Stimulated activated CD4-positive, alpha-beta T cell treated with anti-CD3 and anti-CD28 coated beads, Interleukin-4, amount 100 ng/mL, for 48 hours (primary cell): Measurements from ENCODE around the gene SORT1.

Experiments used
- DNase-seq, 2 donors: peaks; one replicate each; pipeline ENCODE4 v3.0.0-alpha.2; 2020; ENCODE audit warnings: low read depth in 2 of 2

Gene SORT1

GRCh38 chr1:109274533-109275476 lies 122.9 kb downstream of the SORT1 start:
- DNase-seq: no peak

- DNase-seq: no peak
Observed at GRCh38 chr1:109273570-109274288, 124.0 kb downstream of the SORT1 start.

GRCh38 chr1:109272831-109273547 lies 124.7 kb downstream of the SORT1 start:
- no peak for DNase-seq

GRCh38 chr1:109272021-109272799 lies 125.5 kb downstream of the SORT1 start:
- DNase-seq: no peak

GRCh38 chr1:109271458-109271857 lies 126.3 kb downstream of the SORT1 start:
- DNase-seq: no peak

- no peak for DNase-seq
Observed at GRCh38 chr1:109270623-109271317, 126.9 kb downstream of the SORT1 start.

GRCh38 chr1:109269981-109270622 lies 127.6 kb downstream of the SORT1 start:
- DNase-seq: no peak

- DNase-seq: no peak
Observed at GRCh38 chr1:109269212-109269980, 128.3 kb downstream of the SORT1 start.

GRCh38 chr1:109268431-109269211 lies 129.1 kb downstream of the SORT1 start:
- no peak for DNase-seq

- DNase-seq: no peak
Observed at GRCh38 chr1:109267743-109268300, 129.9 kb downstream of the SORT1 start.

GRCh38 chr1:109266965-109267364 lies 130.8 kb downstream of the SORT1 start:
- no peak for DNase-seq

- DNase-seq: no peak
Observed at GRCh38 chr1:109265741-109266330, 131.9 kb downstream of the SORT1 start.

- DNase-seq: no peak
Observed at GRCh38 chr1:109265016-109265415, 132.7 kb downstream of the SORT1 start.

- DNase-seq: no peak
Observed at GRCh38 chr1:109264379-109264755, 133.4 kb downstream of the SORT1 start.

- peak; percentile 73 to 89 for DNase-seq
Observed at GRCh38 chr1:109263597-109264378, 133.9 kb downstream of the SORT1 start.

GRCh38 chr1:109263234-109263596 lies 134.5 kb downstream of the SORT1 start:
- no peak for DNase-seq
